Fibroblast of skin of left biceps (primary cell): ENCODE results near the gene PSMA3.

Source experiments
- DNase-seq, 2 experiments: peaks; one replicate each; pipeline ENCODE4 v3.0.0-alpha.2; 2013; ENCODE audit warnings: low read depth in 2 of 2

Gene PSMA3

GRCh38 chr14:58299401-58300330 lies 55.0 kb downstream of the PSMA3 start:
- DNase-seq: no peak

GRCh38 chr14:58301416-58301815 lies 56.8 kb downstream of the PSMA3 start:
- DNase-seq: no peak

GRCh38 chr14:58305730-58306129 lies 61.1 kb downstream of the PSMA3 start:
- DNase-seq: no peak

GRCh38 chr14:58307597-58308316 lies 63.1 kb downstream of the PSMA3 start:
- DNase-seq: no peak

- DNase-seq: no peak
These were observed 64.4 kb downstream of the PSMA3 start for GRCh38 chr14:58309086-58309485.

GRCh38 chr14:58313699-58314098 lies 69.1 kb downstream of the PSMA3 start:
- DNase-seq: no peak

- no peak for DNase-seq
These were observed 71.0 kb downstream of the PSMA3 start for GRCh38 chr14:58315606-58316005.
